ENCODE data around the gene FTCD. TPM values are rescaled to one million over a fixed set of nuclear protein-coding genes. Genes with fewer than 3 reads are reported as not detected.

Gene FTCD
- total and polyA plus RNA-seq, 4 experiments from 2014 or later, result 1.3 to 1.7 TPM; not detected in 2

DNA sequence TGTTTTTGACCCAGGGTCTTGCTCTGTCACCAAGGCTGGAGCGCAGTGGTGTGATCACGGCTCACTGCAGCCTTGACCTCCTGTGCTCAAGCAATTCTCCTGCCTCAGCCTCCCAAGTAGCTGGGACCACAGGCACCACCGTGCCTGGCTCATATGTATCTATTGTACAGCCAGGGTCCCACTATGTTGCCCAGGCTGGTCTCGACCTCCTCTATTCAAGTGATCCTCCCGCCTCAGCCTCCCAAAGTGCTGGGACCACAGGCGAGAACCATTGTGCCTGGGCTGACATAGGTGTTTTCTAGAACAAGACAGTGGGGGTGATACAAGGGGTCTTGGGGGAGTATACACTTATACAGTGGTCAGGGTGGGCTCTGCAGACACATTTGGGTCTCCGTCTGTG lies 17.5 kb downstream of the FTCD start:
- Mint-ChIP-seq H3K4me1 (peaks cover 0 to 2% (median under 1%) of the 10 kb centered on the region in 4 donors), H3K36me3 (no peaks in the 10 kb centered on the region), H3K27ac (no peak overlapping the region), H3K9me3 (no peaks in the 10 kb centered on the region), H3K27me3 (peaks cover 0 to 8% of the 10 kb centered on the region in 2 donors), H3K4me3 (no peak overlapping the region)
- intact Hi-C loops (cut with micrococcal nuclease), result no loop called here
- no peaks in the 10 kb centered on the region for H3K4me1 ChIP-seq (ENCODE audit: insufficient read depth, low read length)
- CTCF ChIA-PET (ENCODE audit: partially characterized antibody), result no interaction called here
- no peak overlapping the region for H3K4me3 ChIP-seq (ENCODE audit: low read length in 2 of 2)
- no peaks in the 10 kb centered on the region for H3K9me3 ChIP-seq (ENCODE audit: control insufficient read depth in 1 of 2, low read length in 2 of 2)
- H3K36me3 ChIP-seq (ENCODE audit: insufficient read depth, low read length), result no peaks in the 10 kb centered on the region
- no peak for DNase-seq
- H3K27me3 ChIP-seq (ENCODE audit: insufficient read depth, low read length), result no peaks in the 10 kb centered on the region
- H3K27ac ChIP-seq (ENCODE audit: low read depth, low read length), result no peak overlapping the region
- POLR2A ChIA-PET (ENCODE audit: partially characterized antibody), result no interaction called here

- H3K27me3 ChIP-seq (ENCODE audit: insufficient read depth, low read length), result no peaks in the 10 kb centered on the region
- no peaks in the 10 kb centered on the region for H3K36me3 Mint-ChIP-seq
- no peaks in the 10 kb centered on the region for H3K9me3 ChIP-seq (ENCODE audit: control insufficient read depth in 1 of 2, low read length in 2 of 2)
- CTCF ChIA-PET (ENCODE audit: partially characterized antibody), result no interaction called here
- H3K27me3 Mint-ChIP-seq, result peaks cover 0 to 8% of the 10 kb centered on the region in 2 donors
- no peak overlapping the region for H3K4me3 Mint-ChIP-seq
- intact Hi-C loops (cut with micrococcal nuclease), result no loop called here
- H3K36me3 ChIP-seq (ENCODE audit: insufficient read depth, low read length), result no peaks in the 10 kb centered on the region
- no peak overlapping the region for H3K4me3 ChIP-seq (ENCODE audit: low read length in 2 of 2)
- DNase-seq, result peak in 1 of 5 donors; percentile 19
- H3K4me1 Mint-ChIP-seq, result peaks cover 0 to 1% (median 0%) of the 10 kb centered on the region in 4 donors
- H3K9me3 Mint-ChIP-seq, result no peaks in the 10 kb centered on the region
- POLR2A ChIA-PET (ENCODE audit: partially characterized antibody), result no interaction called here
- H3K4me1 ChIP-seq (ENCODE audit: insufficient read depth, low read length), result no peaks in the 10 kb centered on the region
- no peak overlapping the region for H3K27ac ChIP-seq (ENCODE audit: low read depth, low read length)
- no peak overlapping the region for H3K27ac Mint-ChIP-seq
Observed at GRCh38 chr21:46136739-46137349, 18.5 kb downstream of the FTCD start.

GRCh38 chr21:46135782-46136395 lies 19.5 kb downstream of the FTCD start:
- peak in 1 of 5 donors; percentile 3 for DNase-seq
- Histone ChIP-seq H3K4me1 (ENCODE audit: insufficient read depth, low read length) (no peaks in the 10 kb centered on the region), H3K4me3 (ENCODE audit: low read length in 2 of 2) (no peak overlapping the region), H3K27me3 (ENCODE audit: insufficient read depth, low read length) (no peaks in the 10 kb centered on the region), H3K36me3 (ENCODE audit: insufficient read depth, low read length) (no peaks in the 10 kb centered on the region), H3K9me3 (ENCODE audit: control insufficient read depth in 1 of 2, low read length in 2 of 2) (no peaks in the 10 kb centered on the region), H3K27ac (ENCODE audit: low read depth, low read length) (no peak overlapping the region)
- intact Hi-C loops (cut with micrococcal nuclease), result no loop called here
- Mint-ChIP-seq H3K27ac (no peak overlapping the region), H3K4me3 (no peak overlapping the region), H3K9me3 (no peaks in the 10 kb centered on the region), H3K27me3 (peaks cover 0 to 8% of the 10 kb centered on the region in 2 donors), H3K4me1 (no peaks in the 10 kb centered on the region), H3K36me3 (no peaks in the 10 kb centered on the region)
- ChIA-PET POLR2A (ENCODE audit: partially characterized antibody) (no interaction called here), CTCF (ENCODE audit: partially characterized antibody) (no interaction called here)

GRCh38 chr21:46131838-46132651 lies 23.3 kb downstream of the FTCD start:
- H3K27me3 Mint-ChIP-seq, result peaks cover 0 to 5% of the 10 kb centered on the region in 2 donors
- Histone ChIP-seq H3K9me3 (ENCODE audit: control insufficient read depth in 1 of 2, low read length in 2 of 2) (no peaks in the 10 kb centered on the region), H3K36me3 (ENCODE audit: insufficient read depth, low read length) (no peaks in the 10 kb centered on the region), H3K27me3 (ENCODE audit: insufficient read depth, low read length) (no peaks in the 10 kb centered on the region), H3K27ac (ENCODE audit: low read depth, low read length) (no peak overlapping the region), H3K4me3 (ENCODE audit: low read length in 2 of 2) (no peak overlapping the region), H3K4me1 (ENCODE audit: insufficient read depth, low read length) (no peaks in the 10 kb centered on the region)
- DNase-seq, result peak in 1 of 5 donors; percentile 6
- peaks cover 0 to 6% (median 0%) of the 10 kb centered on the region in 4 donors for H3K4me1 Mint-ChIP-seq
- intact Hi-C loops (cut with micrococcal nuclease), result no loop called here
- H3K9me3 Mint-ChIP-seq, result no peaks in the 10 kb centered on the region
- H3K27ac Mint-ChIP-seq, result no peak overlapping the region
- ChIA-PET CTCF (ENCODE audit: partially characterized antibody) (no interaction called here), POLR2A (ENCODE audit: partially characterized antibody) (no interaction called here)
- H3K36me3 Mint-ChIP-seq, result no peaks in the 10 kb centered on the region
- no peak overlapping the region for H3K4me3 Mint-ChIP-seq

DNA sequence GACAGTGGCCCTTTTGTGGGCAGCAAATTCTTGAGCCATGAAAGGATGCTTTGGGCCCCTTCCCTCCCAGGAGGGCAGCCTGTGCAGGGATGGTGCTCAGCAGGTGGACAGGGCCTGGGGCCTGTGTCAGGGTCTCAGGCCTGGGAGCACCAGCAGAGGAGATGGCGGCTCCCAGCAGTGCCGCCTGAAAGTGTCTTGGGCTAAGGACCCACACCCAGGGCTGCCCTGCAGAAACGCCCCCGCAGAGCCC lies 23.9 kb downstream of the FTCD start:
- H3K9me3 ChIP-seq (ENCODE audit: control insufficient read depth in 1 of 2, low read length in 2 of 2), result no peaks in the 10 kb centered on the region
- ChIA-PET CTCF (ENCODE audit: partially characterized antibody) (no interaction called here), POLR2A (ENCODE audit: partially characterized antibody) (no interaction called here)
- no peaks in the 10 kb centered on the region for H3K9me3 Mint-ChIP-seq
- DNase-seq, result peak in 1 of 5 donors; percentile 19
- H3K4me1 ChIP-seq (ENCODE audit: insufficient read depth, low read length), result no peaks in the 10 kb centered on the region
- peaks cover 0 to 6% (median 0%) of the 10 kb centered on the region in 4 donors for H3K4me1 Mint-ChIP-seq
- intact Hi-C loops (cut with micrococcal nuclease), result no loop called here
- no peak overlapping the region for H3K27ac Mint-ChIP-seq
- H3K27me3 ChIP-seq (ENCODE audit: insufficient read depth, low read length), result no peaks in the 10 kb centered on the region
- peaks cover 0 to 5% of the 10 kb centered on the region in 2 donors for H3K27me3 Mint-ChIP-seq
- no peak overlapping the region for H3K4me3 ChIP-seq (ENCODE audit: low read length in 2 of 2)
- H3K4me3 Mint-ChIP-seq, result no peak overlapping the region
- H3K27ac ChIP-seq (ENCODE audit: low read depth, low read length), result no peak overlapping the region
- no peaks in the 10 kb centered on the region for H3K36me3 ChIP-seq (ENCODE audit: insufficient read depth, low read length)
- no peaks in the 10 kb centered on the region for H3K36me3 Mint-ChIP-seq

GRCh38 chr21:46130831-46131587 lies 24.4 kb downstream of the FTCD start:
- DNase-seq, result peak in 1 of 5 donors; percentile 1
- Mint-ChIP-seq H3K36me3 (no peaks in the 10 kb centered on the region), H3K4me3 (no peak overlapping the region), H3K27me3 (peaks cover 0 to 4% of the 10 kb centered on the region in 2 donors), H3K4me1 (peaks cover 0 to 6% (median 0%) of the 10 kb centered on the region in 4 donors), H3K27ac (no peak overlapping the region), H3K9me3 (no peaks in the 10 kb centered on the region)
- no peaks in the 10 kb centered on the region for H3K9me3 ChIP-seq (ENCODE audit: control insufficient read depth in 1 of 2, low read length in 2 of 2)
- POLR2A ChIA-PET (ENCODE audit: partially characterized antibody), result no interaction called here
- intact Hi-C loops (cut with micrococcal nuclease), result no loop called here
- H3K27ac ChIP-seq (ENCODE audit: low read depth, low read length), result no peak overlapping the region
- no peak overlapping the region for H3K4me3 ChIP-seq (ENCODE audit: low read length in 2 of 2)
- no peaks in the 10 kb centered on the region for H3K4me1 ChIP-seq (ENCODE audit: insufficient read depth, low read length)
- CTCF ChIA-PET (ENCODE audit: partially characterized antibody), result no interaction called here
- no peaks in the 10 kb centered on the region for H3K36me3 ChIP-seq (ENCODE audit: insufficient read depth, low read length)
- H3K27me3 ChIP-seq (ENCODE audit: insufficient read depth, low read length), result no peaks in the 10 kb centered on the region
